NCI-H2029 treated with DMSO at 0.1 percent for 48 hours (cell line): ENCODE data around the gene HOXB4.

Source experiments
- DNase-seq: peaks from one replicate; lab custom pipeline; 2025; lab: John Stamatoyannopoulos, UW

HOXB4 gene

GRCh38 chr17:48559122-48559839, 18.9 kb downstream of the HOXB4 start:
- no peak for DNase-seq

GRCh38 chr17:48558831-48559121, 19.4 kb downstream of the HOXB4 start:
- no peak for DNase-seq

GRCh38 chr17:48558057-48558830, 19.9 kb downstream of the HOXB4 start:
- DNase-seq: no peak

DNA sequence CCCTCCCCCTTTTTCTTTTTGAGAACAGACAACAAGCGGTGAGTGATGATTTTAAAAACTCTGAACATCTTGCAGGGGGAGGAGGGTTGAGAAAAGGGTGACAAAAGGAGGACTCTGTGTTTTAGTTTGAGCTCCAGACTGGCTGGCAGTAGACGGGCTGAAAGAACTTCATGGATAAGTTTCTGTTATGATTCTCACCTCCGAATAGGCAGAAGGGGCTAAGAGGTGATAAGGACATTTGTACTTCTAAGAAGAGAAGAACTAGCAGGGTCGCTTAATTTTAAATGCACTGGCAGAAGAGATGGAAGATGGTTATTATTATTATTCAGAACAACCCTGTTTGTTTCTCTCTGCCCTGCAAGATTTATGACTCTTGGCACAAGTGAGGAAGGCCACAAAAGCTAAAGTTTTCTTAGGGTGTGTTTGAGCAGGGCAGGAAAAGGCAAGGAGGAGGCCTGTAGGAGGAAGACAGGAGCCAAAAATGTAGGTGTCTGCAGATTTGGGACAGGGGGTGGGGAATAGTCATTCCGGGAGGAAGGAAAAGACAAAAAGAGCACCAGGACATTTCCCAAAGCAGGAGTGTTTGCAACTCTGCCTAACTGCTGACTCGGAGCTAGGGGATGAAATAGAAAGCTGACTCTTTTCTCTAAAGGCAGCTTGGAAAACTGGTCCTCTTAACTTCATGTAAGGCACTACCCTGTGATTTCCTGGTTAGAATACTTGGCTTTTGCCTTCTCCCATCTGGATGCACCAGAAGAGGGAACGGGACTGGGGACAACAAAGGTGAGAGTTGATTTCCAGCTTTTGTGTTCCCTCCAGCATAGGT, 21.4 kb downstream of the HOXB4 start:
- no peak for DNase-seq

DNA sequence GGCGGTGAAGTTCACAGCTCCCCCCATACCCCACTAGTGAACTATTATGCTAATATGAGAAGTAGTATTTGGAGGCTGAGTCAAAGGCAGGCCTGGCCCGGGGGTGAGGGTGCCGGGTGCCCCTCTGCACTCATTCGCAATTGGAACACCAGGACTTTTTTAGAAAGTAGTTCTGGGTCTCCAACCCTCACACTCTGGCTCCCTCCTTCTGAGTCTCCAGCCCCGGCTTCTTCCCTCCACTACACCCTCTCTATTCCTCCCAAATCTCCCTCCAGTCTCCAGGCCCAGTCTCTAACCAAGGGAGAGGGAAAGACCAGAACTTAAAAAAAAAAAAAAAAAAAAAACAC, 21.9 kb downstream of the HOXB4 start:
- DNase-seq: no peak

DNA sequence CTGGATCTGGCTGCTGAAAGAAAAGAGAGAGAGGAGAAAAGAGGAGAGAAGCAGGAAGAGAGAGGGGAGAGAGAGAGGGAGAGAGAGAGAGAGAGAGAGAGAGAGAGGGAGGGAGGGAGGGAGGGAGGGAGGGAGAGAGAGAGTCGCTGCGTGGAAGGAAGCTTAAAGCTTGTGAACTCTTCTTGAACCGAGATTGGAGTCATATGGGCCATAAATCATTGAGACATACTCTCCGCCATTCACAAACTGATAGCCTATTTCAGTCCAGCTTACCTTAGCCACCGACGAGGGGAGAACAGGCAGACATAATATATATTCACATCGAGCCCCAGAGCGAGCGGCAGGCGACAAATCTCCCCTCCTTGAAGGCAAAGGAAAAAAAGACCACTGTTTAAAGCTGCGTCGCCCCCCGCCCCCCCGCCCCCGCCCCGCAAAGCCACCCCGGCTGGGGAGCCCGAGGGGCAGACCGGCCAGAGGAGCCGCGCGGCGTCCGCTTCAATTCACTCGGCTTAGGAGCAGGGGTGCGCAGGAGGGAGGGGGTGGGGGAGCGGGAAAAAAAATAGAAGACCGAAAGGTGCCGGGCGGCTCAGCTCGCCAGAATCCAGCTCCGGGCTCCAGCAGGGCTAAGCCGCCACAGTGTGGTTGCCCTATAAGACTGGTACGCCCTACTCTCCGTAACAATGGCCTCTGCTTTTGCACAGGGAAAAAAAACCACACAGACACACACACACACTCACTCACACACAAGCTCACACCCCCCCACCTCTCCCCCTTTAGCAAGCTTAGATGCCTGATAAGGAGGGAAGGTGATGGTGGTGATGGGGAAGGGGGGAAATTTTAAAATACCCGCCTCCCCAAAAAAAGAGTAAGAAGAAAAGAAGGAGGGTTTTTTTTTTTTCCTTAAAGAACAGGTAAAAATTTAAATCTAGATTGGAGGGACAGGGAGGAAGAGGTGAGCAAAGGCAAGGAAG, 22.6 kb downstream of the HOXB4 start:
- peak; percentile 69 for DNase-seq

DNA sequence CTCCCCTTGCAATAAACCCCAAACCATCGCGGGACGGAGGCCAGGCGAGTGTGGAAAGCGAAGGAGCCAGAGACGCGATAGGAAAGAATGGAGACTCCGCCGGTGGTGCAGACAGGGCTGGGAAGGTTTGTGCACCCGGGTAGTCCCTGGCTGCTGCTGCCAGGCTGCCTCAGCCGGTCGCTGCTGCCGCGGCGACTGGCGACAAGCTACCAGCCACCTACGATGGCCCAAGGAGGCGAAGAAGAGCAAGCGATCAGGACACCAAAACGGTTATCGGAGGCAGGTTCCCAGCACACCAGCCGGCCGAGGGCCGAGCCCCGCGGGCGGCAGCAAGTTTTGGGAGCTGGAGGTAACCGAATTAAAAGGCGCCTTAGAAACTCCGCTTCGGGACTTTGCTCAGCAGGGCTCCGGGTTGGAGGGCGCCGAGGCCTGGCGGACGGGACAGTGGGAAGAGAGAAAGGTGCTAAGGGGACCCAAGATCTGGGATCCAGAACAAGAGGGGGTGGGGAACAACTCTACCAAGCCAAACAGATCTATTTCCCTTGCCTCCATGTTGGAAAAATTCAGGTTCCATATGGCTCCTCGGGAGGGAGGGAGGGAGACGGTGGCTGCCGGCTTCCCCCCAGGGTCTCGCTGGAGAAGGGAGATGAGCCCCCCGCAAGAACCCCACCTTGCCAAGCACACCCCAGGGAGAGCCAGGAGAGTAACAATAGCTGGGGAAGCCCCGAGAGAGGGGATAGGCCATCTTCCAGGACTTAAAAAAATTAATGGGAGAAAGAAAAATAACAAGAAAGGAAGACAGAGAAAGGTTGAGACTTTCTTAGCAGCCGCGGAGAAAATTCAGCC, 23.5 kb downstream of the HOXB4 start:
- no peak for DNase-seq

DNA sequence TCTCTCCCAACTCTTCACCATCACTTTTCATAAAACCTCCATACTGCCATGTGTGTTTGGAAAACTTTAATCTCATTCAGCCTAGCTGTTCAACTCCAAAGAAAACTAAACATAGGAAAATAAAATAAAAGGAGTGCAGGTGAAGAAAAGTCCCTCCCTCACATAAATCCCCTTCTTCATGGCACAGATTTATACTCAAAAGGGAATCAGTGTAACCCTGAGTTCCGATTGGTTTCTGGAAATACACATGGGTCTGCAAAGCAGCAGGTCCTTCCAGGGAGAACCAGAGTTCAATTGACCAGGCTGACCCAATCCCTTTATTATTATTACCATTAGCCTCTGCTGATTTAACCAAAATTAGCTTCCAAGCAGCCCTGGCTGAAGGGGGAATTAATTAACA, 24.3 kb downstream of the HOXB4 start:
- no peak for DNase-seq

- DNase-seq: no peak
Observed at GRCh38 chr17:48553190-48553547, 25.0 kb downstream of the HOXB4 start.

DNA sequence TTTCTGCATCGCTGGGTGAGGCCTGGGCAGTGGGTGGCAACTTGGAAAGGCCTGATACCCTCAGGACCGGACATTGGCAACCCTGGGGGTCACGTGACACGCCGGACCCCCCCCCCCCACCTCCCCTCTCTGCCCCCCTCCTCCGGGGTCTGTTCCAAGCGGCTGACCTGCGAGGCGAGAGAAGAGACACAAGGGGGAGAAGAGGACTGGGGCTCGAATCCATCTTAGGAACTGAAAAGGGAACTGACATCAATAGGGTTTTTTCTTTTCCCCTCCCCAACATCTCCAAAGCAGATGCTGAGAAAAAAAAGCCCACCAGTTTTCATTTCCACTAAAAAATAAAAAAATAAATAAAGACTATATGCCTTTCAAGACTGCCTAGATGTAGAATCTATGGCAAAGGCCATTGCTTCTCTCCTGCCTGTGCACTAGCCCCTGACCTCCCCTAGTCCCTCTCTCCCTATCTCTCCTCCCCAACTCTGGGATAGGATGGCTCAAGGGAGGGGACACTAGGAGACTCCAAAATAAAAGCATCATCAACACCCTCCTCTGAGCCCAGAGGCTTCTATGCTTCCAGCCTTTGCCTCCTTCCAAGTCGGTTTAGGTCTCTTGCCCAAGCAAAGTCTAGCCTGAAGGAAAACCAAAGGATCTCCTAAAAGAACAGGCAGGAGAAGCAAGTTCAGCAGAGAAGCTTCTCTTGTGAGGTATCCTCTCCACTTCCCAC, 25.5 kb downstream of the HOXB4 start:
- peak; percentile 73 for DNase-seq

DNA sequence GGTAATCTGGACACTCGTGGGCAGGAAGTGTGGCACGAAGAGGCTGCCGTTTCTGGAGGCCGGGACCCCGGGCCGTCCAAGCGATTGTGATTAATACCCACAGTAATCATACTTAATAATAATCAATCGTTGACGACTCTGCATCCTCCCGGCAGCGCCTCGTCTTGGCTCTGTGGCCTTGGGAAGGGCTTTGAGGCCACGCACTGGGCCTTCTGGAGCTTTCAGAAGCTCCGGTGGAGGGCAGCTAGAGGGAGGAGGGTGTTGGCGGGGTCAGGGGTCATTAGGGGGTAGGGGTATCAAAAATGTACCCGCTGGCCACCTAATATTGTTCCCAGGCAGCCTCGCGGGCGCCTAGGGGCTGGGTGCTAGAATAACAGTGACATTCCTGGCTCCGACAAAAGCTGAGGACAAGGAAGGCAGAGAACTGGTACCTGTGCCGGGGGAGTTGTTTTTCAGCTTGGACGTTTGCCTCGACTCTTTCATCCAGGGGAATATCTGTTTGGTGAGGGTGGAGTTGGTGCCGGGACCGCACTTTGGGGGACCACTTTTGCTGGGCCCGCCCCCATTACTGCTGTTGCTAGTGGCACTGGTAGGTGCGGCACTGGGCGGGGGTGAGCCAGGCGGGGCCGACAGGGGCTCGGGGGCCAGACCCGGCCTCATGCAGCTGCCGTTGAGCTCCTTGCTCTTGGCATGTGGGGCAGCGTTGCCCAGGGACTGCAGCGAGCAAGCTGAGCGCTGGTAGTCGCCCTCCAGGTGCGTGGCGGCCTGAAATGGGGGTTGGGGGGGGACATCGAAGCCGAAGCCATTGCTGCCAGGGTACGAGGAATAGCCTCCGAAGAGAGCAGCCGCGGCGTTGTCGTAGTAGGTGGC, 26.3 kb downstream of the HOXB4 start:
- DNase-seq: peak; percentile 38

DNA sequence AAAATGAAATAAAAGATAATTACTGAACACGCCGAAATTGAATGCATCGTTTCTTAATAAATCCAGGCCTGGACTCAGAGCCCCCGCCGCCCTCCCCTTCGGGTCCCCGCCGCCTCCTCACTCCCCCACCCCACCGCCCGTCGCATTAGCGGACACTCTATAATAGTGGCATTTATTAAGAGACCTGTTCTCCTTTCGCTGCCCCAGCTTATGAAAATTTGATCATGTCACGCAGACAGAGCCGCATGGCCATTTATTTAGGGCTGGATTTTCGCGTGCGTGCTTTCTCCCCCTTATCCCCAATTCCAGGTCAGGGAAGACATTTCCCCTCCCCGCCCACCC, 27.0 kb downstream of the HOXB4 start:
- no peak for DNase-seq

DNA sequence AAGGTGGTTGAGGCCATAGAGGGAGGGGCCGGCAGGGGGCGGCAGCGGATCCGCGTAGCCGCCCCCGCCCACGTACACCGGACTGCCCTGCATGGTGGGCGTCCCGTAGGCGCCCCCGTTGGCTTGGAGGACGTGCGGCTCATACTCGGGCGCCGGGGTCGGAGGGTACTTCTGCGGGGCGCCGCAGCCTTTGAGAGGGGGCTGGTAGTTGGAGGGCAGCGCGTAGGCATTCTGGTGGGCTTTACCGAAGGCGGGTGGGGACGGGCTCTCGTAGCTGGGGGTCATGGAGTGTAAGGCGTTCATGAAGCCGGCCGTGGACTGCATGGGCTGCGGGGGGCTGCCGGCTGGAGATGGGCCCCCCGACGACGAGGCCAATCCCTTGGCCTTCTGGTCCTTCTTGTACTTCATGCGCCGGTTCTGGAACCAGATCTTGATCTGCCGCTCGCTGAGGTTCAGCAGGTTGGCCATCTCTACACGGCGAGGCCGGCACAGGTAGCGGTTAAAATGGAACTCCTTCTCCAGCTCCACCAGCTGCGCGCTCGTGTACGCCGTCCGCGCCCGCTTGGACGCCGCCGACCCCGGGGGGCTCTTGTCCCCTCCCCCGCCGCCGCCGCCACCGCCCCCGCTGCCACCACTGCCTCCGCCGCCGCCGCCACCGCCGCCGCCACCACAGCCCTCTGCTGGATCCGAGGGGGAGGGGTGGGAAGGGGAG, 27.5 kb downstream of the HOXB4 start:
- no peak for DNase-seq

GRCh38 chr17:48549914-48550501, 28.1 kb downstream of the HOXB4 start:
- DNase-seq: no peak

DNA sequence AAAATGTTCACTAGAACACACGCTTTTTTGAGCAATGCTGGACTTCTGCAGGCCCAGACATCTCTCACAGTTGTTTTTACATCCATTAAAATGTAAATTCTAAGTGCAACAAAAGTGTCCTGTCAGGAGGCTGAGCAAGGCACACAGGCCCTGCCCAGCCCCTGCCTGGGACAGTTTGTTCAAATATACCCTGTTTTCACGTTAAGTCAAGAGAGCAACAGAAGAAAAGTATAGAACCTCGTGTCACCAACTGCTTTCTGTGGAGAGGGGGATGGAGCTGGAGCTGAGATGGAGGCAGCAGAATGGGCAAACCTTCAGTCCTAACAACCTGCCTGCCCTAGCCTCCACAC, 28.9 kb downstream of the HOXB4 start:
- no peak for DNase-seq

GRCh38 chr17:48548523-48549280, 29.4 kb downstream of the HOXB4 start:
- no peak for DNase-seq

- DNase-seq: no peak
Observed at GRCh38 chr17:48547808-48548522, 30.2 kb downstream of the HOXB4 start.
